Adrenal gland (tissue), 12 donors: ENCODE measurements around the gene GPRC6A. TPM values are rescaled to one million over a fixed set of nuclear protein-coding genes. Genes with fewer than 3 reads are reported as not detected.
"Not testable (repeated sequence)": the region's sequence is repeated elsewhere in the genome, so short reads cannot be mapped to it uniquely, and the experiment has no call there.

Experiments used
- DNase-seq, 7 donors: peaks; one replicate each; pipeline ENCODE4 v3.0.0-alpha.2; 2019 to 2020
- H3K27ac ChIP-seq, 5 donors: fragments of 200-600 bp; sonication (generic) in 4 of 5; 1 replicate in 3 of 5; 2 replicates in 2 of 5; pipeline versions ENCODE4 v1.5.1 to v1.8.0; 2016 to 2020; ENCODE audit warnings: mild to moderate bottlenecking in 1 of 5
- H3K27me3 ChIP-seq: fragments of 200-600 bp; 2 replicates; pipeline ENCODE4 v1.8.0; 2021
- H3K36me3 ChIP-seq, 2 donors: fragments of 200-600 bp; replicated peaks in 1 of 2; 1 replicate in 1 of 2; 2 replicates in 1 of 2; pipeline versions ENCODE4 v1.5.1 to v1.8.0; 2018 to 2022
- H3K4me1 ChIP-seq, 2 donors: fragments of 200-600 bp; replicated peaks in 1 of 2; 1 replicate in 1 of 2; 2 replicates in 1 of 2; pipeline versions ENCODE4 v1.5.1 to v1.8.0; 2018 to 2021
- H3K4me3 ChIP-seq, 4 donors: fragments of 200-600 bp; sonication (generic) in 3 of 4; one replicate each; pipeline ENCODE4 v1.5.1; 2016 to 2018
- H3K9me3 ChIP-seq, 3 donors: fragments of 200-600 bp; sonication (generic) in 1 of 3; replicated peaks in 1 of 3; 1 replicate in 2 of 3; 2 replicates in 1 of 3; pipeline versions ENCODE4 v1.5.1 to v1.8.0; 2016 to 2021
- POLR2A ChIP-seq, 2 donors: fragments of 450-650 bp; IDR thresholded peaks; one replicate each; pipeline ENCODE4 v1.6.1; 2017; ENCODE audit warnings: antibody characterized with exemption in 2 of 2, mild to moderate bottlenecking in 2 of 2, moderate library complexity in 1 of 2
- WGBS, 4 donors: extraction: QIAGEN DNeasy Blood & Tissue Kit in 2 of 4; methylation state at CpG; one replicate each; pipeline versions ENCODE4 v1.1.5 to v1.1.7; 2013 to 2017; 5-methylcytosine and 5-hydroxymethylcytosine counted together
- intact Hi-C, 2 donors: fragments of 100-400 bp; cut with DNase I; formaldehyde crosslinking; loops; one replicate each; pipeline versions ENCODE4 v1.14.1 to v1.15.0; 2022 to 2023
- polyA plus RNA-seq, 3 donors: library from polyadenylated mRNA; stranded (reverse); fragments of 200-250 nt in 2 of 3; fragments of 350-450 nt in 1 of 3; fragmentation: Illumina TruSeq in 1 of 3; extraction: RNeasy Lipid Tissue Mini Kit (QIAGEN cat#74804) in 1 of 3; gene quantifications; one replicate each; pipeline ENCODE4 v1.2.3, GENCODE V29; 2013 to 2014
- total RNA-seq, 9 donors: library from RNA; depleted of rRNA in 4 of 9; stranded (reverse); fragments of >200 nt in 4 of 9; fragments of 120-200 nt in 1 of 9; fragmentation: NEBNext Ultra II Directional in 1 of 9; extraction: Animal tissue kit (Norgen Biotek cat#: 25700) in 1 of 9; gene quantifications; one replicate each; pipeline versions ENCODE4 v1.1.0 to v1.2.4, GENCODE V29; 2013 to 2023
- TF ChIP-seq, protein P1 (sequence below), 6 experiments: fragments of 450-650 bp in 4 of 6; fragments of 200-600 bp in 2 of 6; sonication (generic) in 1 of 6; IDR thresholded peaks; 1 replicate in 5 of 6; 2 replicates in 1 of 6; pipeline versions ENCODE4 v1.5.1 to v1.8.0; 2016 to 2021; ENCODE audit warnings: antibody characterized with exemption in 6 of 6, mild to moderate bottlenecking in 2 of 6, moderate library complexity in 1 of 6
- donor health status: healthy with polysubstance abuse.
- donor health status: Bipolar disorder and iron deficiency.
- donor health status: DM: yes; HTN: yes; CAD: no.
- donor health status: DM: no; HTN: no; CAD: no.
- donor health status: DM: no; HTN: no; CAD: no.
- donor health status: DM: yes; HTN: yes; CAD: no.

The GPRC6A gene
- total and polyA plus RNA-seq, 12 donors: 0.15 to 7.3 (median 0.71) TPM; not detected in 6

DNA sequence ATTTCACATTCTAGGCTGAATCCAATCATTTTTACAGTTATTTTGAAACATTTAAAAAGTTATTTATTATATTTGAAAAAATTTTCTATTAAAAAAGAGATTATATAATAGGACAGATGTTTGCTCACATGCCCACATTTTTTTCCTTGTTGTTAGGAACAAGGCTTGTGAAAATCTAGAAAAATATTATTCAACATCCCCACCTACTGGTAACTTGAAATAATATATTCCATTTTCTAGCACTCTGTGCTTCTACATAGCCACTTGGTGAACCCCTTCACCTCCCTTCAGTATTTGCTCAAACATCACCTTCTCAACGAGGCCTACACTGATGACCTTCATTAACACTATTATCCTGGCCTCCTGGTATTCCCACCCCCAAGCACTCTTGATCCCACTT, 18.3 kb upstream of the GPRC6A start:
- no peak for DNase-seq
- Histone ChIP-seq H3K27me3 (no peaks in the 10 kb centered on the region), H3K27ac (no peak overlapping the region), H3K4me1 (no peaks in the 10 kb centered on the region), H3K36me3 (no peaks in the 10 kb centered on the region), H3K9me3 (no peaks in the 10 kb centered on the region), H3K4me3 (no peak overlapping the region)
- TF ChIP-seq, protein P1, sequence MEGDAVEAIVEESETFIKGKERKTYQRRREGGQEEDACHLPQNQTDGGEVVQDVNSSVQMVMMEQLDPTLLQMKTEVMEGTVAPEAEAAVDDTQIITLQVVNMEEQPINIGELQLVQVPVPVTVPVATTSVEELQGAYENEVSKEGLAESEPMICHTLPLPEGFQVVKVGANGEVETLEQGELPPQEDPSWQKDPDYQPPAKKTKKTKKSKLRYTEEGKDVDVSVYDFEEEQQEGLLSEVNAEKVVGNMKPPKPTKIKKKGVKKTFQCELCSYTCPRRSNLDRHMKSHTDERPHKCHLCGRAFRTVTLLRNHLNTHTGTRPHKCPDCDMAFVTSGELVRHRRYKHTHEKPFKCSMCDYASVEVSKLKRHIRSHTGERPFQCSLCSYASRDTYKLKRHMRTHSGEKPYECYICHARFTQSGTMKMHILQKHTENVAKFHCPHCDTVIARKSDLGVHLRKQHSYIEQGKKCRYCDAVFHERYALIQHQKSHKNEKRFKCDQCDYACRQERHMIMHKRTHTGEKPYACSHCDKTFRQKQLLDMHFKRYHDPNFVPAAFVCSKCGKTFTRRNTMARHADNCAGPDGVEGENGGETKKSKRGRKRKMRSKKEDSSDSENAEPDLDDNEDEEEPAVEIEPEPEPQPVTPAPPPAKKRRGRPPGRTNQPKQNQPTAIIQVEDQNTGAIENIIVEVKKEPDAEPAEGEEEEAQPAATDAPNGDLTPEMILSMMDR (IDR thresholded peaks at IDR 0.05): peak; percentile 22 to 56 (median 43)
- no peak for TF ChIP-seq POLR2A (IDR thresholded peaks at IDR 0.05)
- WGBS, 4 donors: 5 to 8% (median 7%) methylated on average over 1 of the region's 1 CpG
- intact Hi-C loops: loop anchor here in 1 of 2 donors (10.0 kb wide), 1 partner anchor 62 kb away; no protein-coding TSS in a partner anchor

DNA sequence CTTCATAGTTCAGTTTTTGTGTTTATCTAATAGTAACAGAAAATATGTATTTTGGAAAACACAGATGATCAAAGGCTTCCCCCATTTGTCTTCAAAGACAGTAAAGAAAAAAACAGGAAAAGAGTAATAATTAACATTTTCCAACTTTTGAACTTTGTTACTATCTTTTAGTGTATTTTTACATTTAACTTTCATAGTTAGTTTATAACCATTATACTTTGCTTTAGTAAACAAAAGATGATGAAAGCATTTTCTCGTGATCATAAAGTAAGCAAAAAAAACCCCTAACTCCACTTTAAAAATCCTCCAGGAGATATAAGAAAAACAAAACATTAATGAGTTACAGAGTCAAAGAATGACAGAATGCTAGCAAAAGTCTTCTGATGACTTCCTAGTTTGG, 13.6 kb upstream of the GPRC6A start:
- H3K4me3 ChIP-seq: no peak overlapping the region
- TF ChIP-seq, protein P1 (IDR thresholded peaks at IDR 0.05): no peak
- no peak for TF ChIP-seq POLR2A (IDR thresholded peaks at IDR 0.05)
- no peaks in the 10 kb centered on the region for H3K36me3 ChIP-seq
- H3K9me3 ChIP-seq: no peaks in the 10 kb centered on the region
- no peaks in the 10 kb centered on the region for H3K4me1 ChIP-seq
- WGBS, 4 donors: 62 to 71% (median 69%) methylated on average over 1 of the region's 1 CpG
- no peaks in the 10 kb centered on the region for H3K27me3 ChIP-seq
- intact Hi-C loops: loop anchor here in 1 of 2 donors (10.0 kb wide), 1 partner anchor 58 kb away; no protein-coding TSS in a partner anchor
- no peak for DNase-seq
- H3K27ac ChIP-seq: no peak overlapping the region

- DNase-seq: no peak
- Histone ChIP-seq H3K27me3 (no peaks in the 10 kb centered on the region), H3K36me3 (no peaks in the 10 kb centered on the region), H3K4me3 (no peak overlapping the region), H3K27ac (no peak overlapping the region), H3K9me3 (no peaks in the 10 kb centered on the region), H3K4me1 (no peaks in the 10 kb centered on the region)
- 48 to 55% (median 52%) methylated on average over 2 of the region's 2 CpGs for WGBS, 4 donors
- TF ChIP-seq POLR2A (IDR thresholded peaks at IDR 0.05): no peak
- TF ChIP-seq, protein P1 (IDR thresholded peaks at IDR 0.05): no peak
- intact Hi-C loops: loop anchor here in 1 of 2 donors (10.0 kb wide), 1 partner anchor 55 kb away; no protein-coding TSS in a partner anchor
These were observed 11.2 kb upstream of the GPRC6A start for GRCh38 chr6:116840091-116840490.

DNA sequence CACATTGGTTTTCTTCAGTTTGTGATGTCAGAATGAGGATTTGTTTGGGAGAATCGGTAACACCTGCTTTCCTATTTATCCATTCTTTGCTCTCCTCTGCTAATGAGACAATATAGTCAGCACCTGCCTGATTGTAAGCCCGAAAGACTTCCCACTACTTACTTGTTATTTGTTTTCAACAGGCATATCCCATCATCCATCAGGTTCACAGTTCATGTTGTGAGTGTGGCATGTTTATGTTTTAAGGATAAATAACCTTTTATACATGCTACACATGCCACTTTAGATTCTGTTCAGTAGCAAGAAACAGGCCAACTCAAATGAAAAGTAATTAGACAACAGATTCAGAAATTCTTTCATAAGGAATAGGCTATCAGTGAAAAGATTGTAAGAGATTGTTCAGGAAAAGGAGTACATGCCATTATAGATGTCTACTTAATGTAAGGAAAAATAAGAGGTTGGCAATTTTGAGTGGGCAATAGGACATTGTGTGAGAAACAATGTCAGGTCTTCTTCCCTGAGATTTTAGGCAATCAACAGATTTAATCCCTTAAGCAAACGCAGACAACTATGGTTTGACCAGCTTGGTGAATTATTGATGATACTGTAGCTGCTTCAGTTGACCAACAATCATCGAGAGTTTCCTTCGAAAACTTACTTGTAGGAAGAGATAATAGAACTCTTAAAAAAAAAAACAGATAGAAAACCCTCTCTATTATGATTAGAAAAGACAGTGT, 7.9 kb upstream of the GPRC6A start:
- no peak overlapping the region for H3K27ac ChIP-seq
- DNase-seq: no peak
- H3K9me3 ChIP-seq: no peaks in the 10 kb centered on the region
- intact Hi-C loops: no loop called here
- no peak for TF ChIP-seq POLR2A (IDR thresholded peaks at IDR 0.05)
- TF ChIP-seq, protein P1 (IDR thresholded peaks at IDR 0.05): no peak
- no peaks in the 10 kb centered on the region for H3K36me3 ChIP-seq
- H3K27me3 ChIP-seq: no peaks in the 10 kb centered on the region
- H3K4me3 ChIP-seq: no peak overlapping the region
- 79 to 88% (median 85%) methylated on average over 5 of the region's 5 CpGs for WGBS, 4 donors
- no peaks in the 10 kb centered on the region for H3K4me1 ChIP-seq

GRCh38 chr6:116834526-116834925, 5.6 kb upstream of the GPRC6A start:
- H3K4me3 ChIP-seq, H3K27ac ChIP-seq, H3K36me3 ChIP-seq, intact Hi-C loops, DNase-seq, H3K9me3 ChIP-seq, H3K27me3 ChIP-seq, H3K4me1 ChIP-seq: not testable (repeated sequence)
- 76 to 91% (median 85%) methylated on average over 2 of the region's 2 CpGs for WGBS, 4 donors
